NCI-H1436 (cell line): Measurements from ENCODE around the gene ACAD9.
"Not testable (repeated sequence)": the region's sequence is repeated elsewhere in the genome, so short reads cannot be mapped to it uniquely, and the experiment has no call there.

ENCODE experiments used
- DNase-seq: peaks from one replicate; lab custom pipeline; 2025; lab: John Stamatoyannopoulos, UW

Gene ACAD9

DNA sequence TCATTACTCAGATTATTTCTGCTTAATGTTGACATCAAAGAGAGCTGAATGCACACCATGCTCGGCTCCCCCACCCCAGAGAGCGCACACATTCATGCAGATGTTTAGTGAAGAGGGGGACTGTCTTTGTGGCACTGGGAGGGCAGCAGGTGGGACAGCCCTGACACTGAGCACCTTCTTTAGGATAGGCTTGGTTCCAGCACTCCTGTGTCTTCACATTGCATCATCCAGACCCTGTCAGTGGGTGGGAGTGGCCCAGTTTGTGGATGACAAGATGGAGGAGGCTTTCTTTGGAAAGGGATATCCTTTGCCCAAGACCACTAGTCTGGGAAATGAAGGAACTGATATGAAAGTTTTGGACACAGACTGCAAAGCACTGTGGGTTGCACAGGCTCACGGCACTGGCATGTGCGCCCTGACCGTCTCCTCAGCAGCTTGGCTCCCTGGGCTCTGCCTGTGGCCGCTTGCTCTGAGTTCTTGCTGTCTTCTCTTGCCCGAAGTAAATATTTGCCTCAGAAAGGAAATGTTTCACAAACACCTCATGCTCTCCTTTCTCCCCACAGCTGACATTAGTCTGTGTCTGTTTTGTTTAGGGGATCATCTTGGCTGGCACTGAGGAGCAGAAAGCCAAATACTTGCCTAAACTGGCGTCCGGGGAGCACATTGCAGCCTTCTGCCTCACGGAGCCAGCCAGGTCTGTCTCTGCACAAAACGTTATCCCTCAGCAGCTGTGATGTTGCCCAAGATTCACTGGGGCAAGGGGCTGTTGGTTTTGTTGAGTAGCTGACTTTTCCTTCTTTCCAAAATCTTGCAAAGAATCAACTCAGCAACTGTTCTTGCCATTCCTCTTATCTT, 16.6 kb downstream of the ACAD9 start:
- DNase-seq: no peak

DNA sequence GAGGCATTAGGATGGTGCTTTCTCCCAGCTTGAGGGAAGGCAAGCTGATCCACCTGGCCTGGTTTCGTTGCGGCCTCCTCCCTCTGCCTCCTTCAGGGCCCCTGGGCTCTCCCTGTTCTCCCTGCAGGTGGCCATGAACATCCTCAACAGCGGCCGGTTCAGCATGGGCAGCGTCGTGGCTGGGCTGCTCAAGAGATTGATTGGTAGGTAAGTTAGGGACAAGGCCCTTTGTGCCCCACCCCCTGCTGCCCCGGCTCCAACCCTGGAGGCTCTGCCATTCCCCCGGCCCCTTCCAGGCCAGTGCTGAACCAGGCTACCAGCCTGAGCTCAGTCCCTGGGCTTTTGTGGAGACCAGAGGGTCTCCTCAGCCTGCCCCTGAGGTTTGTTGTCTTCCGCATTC, 23.0 kb downstream of the ACAD9 start:
- no peak for DNase-seq

DNA sequence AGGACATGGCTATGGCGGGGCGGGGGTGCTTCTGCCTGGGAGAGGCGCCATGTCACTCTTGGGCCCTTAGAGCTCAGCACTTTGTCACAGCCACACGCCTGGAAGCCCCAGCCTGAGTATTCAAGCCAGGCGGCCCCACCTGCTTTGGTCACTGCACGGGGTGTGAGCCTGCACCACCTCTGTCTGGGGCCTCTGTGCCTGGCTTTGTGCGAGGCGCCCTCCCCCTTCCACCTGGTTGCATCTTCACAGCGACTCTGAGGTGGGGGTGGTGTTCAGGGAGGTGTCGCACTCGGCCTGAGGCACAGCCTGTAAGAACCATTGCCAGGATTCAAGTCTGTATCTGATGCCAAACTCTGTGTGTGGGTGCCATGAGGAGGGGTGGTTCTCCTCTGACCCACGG, 24.1 kb downstream of the ACAD9 start:
- no peak for DNase-seq

DNA sequence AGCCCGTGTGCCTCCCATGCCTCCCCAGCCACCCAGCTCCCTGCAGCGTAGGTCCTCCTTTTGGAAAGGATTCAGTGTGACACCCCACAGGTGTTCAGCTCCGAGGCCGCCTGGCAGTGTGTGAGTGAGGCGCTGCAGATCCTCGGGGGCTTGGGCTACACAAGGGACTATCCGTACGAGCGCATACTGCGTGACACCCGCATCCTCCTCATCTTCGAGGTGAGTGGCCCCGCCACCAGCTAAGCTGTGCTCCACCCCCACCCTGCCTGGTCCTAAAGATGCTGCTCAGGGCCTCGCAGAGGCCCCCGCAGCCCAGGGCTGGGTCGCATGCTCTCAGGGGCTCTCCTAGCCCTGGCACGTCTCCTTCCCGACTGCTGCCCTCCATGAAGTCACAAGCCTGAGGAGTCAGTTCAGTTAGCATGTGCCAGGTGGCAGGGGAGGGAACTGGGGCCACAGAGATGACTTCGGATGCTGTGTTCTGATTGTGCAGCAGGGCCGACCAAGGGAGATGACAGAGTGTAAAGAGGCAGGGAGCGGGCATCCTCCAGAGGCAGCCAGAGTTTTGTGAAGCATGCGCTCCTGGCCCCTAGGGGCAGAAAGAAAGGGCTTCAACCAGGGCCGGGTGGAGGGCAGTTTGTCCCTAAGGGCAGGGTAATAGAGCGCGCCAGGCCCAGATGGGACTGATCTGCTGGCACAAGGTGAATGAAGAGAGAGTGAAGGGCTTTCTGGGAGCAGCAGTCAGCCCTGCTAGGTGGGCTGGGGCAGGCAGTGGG, 26.8 kb downstream of the ACAD9 start:
- no peak for DNase-seq

DNA sequence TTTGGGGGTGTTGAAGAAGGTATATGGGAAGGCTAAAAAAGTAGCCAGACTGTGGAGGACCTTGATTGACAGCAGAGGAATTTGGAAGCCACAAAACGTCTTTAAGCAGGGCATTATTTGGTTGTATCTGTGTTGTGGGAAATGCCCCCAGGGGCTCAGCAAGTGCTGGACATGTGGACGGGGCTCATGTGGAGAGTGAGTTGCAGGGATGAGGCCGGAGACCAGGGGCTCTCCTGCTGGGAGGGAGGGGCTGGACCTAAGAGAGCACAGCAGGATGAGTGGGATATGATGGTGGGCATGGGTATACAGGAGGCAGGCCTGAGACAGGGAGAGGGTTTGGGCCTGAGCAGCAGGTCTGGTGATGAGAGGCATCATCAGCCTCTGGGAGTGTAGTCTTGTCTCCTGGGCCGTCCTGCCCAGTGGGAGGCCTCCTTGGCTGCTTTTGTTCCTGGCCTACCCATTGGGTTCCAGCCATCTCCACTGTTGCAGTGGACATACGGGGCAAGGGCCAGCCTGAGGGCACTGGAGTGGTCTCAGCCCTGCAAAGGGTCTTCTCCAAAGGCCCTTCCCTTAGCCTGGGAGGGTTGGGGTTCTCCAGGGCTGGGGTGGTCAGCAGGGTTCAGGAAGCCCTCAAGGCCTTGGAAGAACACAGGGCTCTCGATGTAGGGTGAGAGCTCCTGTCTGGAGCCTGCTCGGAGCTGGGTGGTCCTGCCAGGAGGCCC, 27.5 kb downstream of the ACAD9 start:
- no peak for DNase-seq

DNA sequence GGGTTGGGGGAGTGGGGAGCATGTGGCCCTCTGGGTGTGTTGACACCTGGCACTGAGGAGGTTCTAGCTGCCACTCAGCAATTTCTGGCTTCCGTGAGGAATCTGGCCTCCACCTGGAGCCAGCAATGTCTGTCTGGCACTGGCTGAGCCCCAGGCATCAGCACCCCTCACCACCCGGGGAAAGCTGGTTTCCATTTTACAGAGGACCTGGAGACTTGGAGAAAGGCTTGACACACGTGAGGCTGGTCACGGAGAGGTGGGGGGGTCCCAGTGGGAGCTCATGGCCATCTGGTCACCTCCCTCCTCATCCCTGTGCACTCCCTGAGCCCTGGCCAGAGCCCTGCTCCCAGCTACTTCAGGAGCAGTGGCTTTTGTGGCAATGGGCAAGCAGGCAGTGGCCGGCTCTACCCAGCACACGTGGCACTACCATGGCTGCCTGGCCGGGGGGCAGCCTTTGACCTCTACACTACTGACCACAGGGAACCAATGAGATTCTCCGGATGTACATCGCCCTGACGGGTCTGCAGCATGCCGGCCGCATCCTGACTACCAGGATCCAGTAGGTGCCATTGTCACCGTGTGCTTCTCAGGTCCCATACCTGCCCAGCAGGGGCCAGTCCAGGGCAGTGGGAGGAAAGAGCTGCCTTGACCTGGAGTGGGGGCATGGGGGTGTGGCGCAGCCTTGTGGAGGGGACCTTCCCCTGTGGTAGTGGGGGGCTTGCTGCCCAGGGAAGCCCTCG, 28.5 kb downstream of the ACAD9 start:
- DNase-seq: no peak

DNA sequence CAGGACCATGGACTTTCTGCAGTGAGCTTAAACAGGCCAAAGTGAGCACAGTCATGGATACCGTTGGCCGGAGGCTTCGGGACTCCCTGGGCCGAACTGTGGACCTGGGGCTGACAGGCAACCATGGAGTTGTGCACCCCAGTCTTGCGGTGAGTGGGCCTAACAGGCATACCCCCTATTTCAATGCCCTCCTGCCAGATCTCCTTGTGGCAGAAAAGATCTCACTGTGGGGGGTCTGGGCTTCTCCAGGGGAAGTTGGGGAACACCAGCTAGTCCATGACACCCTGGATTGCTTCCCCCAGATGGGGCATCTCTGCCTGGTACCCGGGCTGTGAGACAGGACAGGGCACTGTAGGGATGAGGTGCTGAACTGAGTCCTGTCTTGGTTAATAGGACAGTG, 29.5 kb downstream of the ACAD9 start:
- DNase-seq: no peak

DNA sequence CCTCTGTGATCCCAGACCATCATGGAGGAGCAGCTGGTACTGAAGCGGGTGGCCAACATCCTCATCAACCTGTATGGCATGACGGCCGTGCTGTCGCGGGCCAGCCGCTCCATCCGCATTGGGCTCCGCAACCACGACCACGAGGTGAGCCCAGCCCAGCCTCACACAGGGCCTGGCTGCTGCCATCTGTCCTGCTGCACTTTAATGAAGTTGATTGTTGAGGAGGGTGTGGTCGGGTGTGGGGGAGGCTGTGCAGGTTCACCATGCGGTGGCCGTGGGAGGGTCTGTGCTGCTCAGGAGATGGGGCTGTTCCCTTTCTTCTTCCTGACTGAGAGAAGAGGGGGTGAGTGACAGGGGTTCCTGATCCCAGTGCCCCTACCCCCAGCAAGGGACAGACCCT, 30.6 kb downstream of the ACAD9 start:
- no peak for DNase-seq

DNA sequence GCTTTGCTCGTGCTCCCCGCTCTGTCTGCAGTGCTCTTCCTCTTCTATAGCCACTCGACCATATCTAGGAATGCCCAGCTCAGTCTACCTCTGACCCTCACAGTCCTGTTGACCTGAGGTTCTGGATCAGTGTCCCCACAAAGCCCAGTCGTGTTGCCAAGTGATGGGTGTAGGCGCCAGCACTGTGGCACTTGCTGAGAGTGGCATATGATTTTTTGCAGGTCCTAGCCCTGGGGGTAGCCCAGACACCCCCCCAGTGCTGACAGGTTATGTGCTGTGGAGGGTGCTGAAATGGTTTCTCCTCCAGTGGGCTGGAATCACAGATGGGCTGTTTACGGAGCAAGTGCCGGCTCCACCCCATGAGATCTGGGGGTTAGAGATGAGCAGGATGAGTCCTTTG, 32.5 kb downstream of the ACAD9 start:
- no peak for DNase-seq

DNA sequence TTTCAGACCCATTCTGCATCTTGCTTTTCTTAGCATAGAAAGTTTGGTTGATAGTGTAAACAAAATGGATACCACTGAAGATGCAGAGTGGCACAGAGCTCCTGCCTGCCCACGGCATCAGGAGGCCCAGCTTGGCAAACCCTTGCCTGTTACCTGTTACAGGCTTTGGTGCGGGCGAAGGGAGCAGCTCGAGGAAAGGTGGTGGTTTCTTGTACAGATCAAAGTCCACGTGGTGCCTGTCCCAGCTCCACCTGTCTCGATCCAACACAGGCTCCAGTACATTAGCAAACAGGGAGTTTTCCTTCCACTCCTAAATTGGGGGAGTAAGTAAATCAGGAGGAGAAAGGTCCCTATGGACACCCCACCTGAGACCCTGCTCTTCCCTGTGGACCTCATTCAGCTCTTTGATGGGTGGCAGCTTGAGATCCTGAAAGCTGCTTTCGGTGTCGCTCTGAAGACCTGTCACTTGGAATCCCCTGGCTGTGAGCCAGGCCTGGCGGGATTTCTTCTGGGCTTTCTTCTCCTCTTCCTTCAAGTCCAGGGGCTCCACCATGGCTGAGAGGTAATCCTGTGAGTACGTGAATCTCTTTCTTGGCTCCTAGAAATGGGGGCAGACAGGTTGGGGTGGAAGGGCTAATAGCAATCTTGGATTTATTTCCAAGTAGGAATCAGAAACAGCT, 35.7 kb downstream of the ACAD9 start:
- no peak for DNase-seq

DNA sequence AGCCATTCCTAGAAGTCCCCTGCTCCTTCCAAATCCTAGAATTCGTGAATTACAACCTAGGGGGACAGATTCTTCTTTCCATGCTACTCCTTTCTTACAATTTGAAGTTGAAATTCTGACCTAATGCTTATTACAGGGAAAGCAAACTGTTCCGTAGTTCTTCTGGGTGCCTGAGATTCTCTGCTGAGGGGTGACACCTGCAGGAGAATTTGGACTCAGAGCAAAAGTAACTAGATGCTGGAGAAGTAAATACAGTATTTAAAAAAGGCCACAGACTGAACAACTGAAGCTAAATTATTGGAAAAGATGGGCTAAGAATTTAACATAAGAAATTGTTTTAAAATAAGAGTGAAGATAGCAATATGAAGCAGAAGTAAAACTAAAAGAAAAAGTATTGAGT, 37.9 kb downstream of the ACAD9 start:
- no peak for DNase-seq

DNA sequence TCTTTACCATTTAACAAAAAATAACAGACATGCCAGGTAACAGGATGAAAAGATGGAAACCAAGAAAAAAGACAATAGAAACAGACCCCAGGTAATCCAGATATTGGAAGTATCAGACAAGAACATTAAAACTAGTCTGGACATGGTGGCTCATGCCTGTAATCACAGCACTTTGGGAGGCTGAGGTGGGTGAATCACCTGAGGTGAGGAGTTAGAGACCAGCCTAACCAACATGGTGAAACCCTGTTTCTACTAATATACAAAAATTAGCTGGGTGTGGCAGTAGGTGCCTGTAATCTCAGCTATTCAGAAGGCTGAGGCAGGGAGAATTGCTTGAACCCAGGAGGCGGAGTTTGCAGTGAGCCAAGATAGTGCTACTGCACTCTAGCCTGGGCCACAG, 40.6 kb downstream of the ACAD9 start:
- no peak for DNase-seq

DNA sequence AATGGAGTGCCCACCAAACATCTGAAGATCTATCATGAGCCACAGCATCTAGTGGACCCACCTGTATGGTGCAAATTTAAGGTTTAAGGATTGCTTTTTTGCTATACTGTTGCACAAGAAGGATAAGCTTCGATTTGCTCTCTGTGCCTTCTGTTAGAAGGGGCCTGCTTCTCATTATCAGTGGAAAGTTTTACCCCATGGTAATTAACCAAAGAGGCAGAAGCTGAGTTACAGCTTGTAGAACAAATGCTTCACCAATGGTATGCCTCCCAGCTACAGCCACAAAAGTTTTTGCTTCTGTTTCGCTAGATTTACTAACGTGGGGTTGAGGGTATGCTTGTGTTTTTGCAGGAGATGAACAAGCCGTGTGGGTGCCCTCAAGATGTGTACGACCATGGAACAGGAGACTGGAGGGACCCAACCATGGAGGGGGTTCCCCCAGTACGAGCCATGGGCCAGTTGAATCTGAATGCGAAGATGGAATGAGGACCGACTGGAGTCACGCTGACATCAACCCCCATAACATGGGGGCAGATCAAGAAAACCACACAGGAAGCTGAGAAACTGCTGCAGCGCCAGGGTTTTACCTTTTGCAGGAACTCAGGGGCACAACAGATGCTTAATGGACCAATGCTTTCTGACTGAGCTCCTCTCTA, 43.5 kb downstream of the ACAD9 start:
- DNase-seq: no peak

DNA sequence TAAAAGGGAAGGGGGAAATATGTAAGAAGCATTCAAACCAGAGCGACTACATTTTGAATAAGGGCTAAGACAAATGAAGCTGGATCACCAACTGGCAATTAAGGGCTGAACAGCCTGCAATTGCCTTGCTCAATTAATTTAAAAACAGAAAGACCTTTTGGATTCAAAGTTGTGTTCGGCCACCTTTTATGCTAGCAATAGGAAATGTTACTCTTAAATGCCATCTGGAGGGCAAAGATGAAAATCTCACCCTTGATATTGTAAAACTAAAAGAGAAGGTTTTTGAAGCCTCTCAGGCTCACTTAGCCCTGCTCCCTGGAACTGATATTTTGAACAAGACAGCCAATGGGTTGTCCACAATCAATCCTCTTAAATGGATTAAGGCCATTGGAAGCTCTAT, 44.2 kb downstream of the ACAD9 start:
- no peak for DNase-seq

DNA sequence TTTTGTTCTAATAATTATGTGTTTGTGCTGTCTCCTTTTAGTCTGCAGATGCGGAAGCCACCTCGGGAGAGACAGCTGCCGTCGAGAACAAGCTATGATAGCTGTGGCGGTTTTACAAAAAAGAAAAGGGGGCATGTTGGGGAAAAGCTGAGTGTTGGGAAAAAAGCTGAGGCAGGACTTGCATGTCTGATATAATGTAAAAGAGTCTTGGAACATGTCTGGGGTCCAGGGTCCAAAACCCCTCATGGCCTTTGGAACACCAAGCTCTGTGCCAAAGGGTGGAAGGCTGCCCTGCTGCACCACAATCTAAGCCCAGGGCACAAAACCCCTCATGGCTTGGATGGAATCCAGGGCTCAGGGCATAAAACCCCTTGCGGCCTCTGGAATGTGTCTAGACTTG, 44.6 kb downstream of the ACAD9 start:
- DNase-seq: not testable (repeated sequence)

DNA sequence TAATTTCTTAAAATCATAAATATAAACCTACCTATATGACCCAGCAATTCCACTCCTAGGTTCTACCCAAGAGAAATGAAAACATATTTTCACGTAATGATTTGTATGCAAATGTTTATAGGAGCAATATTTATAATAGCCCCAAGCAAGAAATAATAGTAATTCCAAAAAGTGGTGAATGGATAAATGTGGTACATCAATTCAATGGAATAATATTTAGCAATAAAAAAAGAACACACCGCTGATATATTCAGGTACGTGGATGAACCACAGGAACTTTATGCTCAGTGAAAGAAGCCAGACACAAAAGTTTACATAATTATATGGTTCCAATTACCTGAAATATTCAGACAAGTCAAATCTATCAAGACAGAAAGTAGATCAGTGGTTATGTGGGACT, 49.9 kb downstream of the ACAD9 start:
- DNase-seq: no peak

DNA sequence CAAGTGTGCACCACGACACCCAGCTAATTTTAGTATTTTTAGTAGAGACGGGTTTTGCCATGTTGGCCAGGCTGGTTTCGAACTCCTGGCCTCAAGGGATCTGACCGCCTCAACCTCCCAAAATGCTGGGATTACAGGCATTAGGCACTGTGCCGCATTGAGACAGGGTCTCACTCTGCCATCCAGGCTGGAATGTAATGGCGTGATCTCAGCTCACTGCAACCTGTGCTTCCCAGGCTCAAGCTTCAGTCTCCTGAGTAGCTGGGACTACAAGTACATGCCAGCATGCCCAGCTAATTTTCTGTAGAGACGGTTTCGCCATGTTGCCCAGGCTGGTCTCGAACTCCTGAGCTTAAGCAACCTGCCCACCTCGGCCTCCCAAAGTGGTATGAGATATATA, 51.6 kb downstream of the ACAD9 start:
- DNase-seq: no peak

DNA sequence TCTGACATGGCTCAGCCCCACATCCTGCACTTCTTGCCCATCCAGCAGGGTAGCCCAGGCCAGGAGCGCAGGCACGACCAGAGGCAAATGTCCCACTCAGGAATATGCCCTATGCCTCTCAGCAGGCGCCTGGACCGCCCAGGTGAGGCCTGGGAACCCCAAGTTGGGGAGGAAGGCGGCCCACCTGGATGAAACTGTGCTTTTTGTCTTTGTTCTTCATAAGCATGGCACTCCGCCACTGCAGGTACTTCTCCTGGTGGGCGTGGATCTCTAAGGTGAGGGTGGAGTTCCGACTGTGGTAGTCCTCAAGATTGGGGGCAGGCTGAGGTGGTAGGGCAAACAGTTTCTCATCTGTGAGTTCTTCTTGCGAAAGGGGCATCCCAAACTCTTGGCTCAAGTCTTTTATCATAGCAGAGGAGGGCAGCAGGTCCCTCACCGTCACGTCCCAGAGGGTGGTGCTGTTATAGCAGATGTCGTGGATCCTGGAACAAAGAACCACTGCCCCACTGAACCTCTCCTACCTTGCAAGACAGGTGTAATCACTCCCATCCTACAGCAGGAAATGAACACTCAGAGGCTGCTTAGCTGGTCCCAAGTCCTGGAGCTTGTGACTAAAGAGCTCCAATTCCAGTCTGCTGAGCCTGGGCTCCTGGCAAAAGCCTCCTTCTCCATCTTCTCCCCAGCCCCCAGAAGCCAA, 53.2 kb downstream of the ACAD9 start:
- no peak for DNase-seq

DNA sequence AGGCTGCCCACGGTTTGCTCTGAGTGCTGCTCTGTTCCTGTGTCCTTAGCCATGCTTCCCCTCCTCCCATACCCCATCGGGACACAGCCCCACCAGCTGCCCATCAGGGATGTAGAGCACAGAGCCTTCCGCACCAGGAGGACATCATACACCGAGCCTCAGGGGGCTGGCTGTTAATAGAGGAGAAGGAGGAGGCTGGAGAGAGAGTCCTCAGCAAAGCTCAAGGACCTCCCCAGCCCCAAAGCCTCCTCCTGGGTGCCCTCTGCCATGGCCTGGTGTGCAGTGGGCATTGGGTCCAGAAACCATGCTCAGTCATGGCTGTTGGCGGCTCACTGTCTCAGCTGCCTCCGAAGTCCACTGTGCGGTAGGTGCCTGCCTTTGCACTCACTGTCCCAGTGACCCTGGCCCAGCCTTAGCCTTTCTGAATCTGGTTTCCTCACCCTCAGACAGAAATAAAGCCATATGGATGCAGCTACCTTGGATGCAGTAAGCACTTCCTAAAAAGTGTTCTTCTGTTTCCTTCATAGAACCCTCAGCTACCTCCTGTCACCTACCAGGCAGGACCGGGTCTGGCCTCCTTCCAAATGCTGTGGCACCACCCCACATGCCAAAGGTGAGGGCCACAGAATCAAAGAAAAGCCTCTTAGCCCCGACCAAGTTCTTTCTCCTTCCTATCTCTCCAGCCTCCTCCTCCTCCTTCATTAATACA, 53.9 kb downstream of the ACAD9 start:
- DNase-seq: no peak

DNA sequence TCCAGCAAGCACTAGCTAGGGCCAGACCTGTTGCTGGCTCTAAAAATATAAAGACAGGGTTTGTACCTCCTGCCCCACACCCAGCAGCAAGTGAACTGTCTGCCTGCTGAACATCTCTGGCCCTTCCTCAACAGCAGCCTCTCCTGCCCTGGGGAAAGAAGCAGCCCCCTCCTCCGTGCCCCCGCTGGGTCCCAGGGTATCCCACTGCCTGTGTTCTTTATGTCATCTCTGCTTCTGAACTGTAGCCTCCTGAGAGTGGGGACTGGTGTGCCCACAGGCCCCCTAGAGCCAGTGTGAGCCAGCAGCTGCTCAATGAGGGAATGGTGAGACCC, 54.5 kb downstream of the ACAD9 start:
- DNase-seq: no peak
